Glutamatergic neuron (in vitro differentiated cells): ENCODE measurements around the gene PCDHGA9. TPM values are rescaled to one million over a fixed set of nuclear protein-coding genes. Genes with fewer than 3 reads are reported as not detected.
"Not testable (repeated sequence)": the region's sequence is repeated elsewhere in the genome, so short reads cannot be mapped to it uniquely, and the experiment has no call there.

Source experiments
- DNase-seq: peaks from one replicate; pipeline ENCODE4 v3.0.0; 2022
- H3K27ac Mint-ChIP-seq: one replicate; pipeline ENCODE4 v1.8.0; 2020; ENCODE audit warnings: mild to moderate bottlenecking, mixed read lengths, inconsistent platforms; ENCODE audit not compliant: unreplicated experiment
- H3K27me3 Mint-ChIP-seq: one replicate; pipeline ENCODE4 v1.8.0; 2020; ENCODE audit warnings: mild to moderate bottlenecking, moderate library complexity, mixed read lengths, inconsistent platforms; ENCODE audit not compliant: unreplicated experiment
- H3K36me3 Mint-ChIP-seq: one replicate; pipeline ENCODE4 v1.8.0; 2020; ENCODE audit warnings: mild to moderate bottlenecking, mixed read lengths, inconsistent platforms; ENCODE audit not compliant: unreplicated experiment
- H3K4me1 Mint-ChIP-seq: one replicate; pipeline ENCODE4 v1.8.0; 2020; ENCODE audit warnings: mild to moderate bottlenecking, low read depth, mixed read lengths, inconsistent platforms; ENCODE audit not compliant: unreplicated experiment
- H3K4me3 Mint-ChIP-seq: one replicate; pipeline ENCODE4 v1.8.0; 2020; ENCODE audit warnings: mild to moderate bottlenecking, mixed read lengths, inconsistent platforms; ENCODE audit not compliant: unreplicated experiment
- H3K9me3 Mint-ChIP-seq: one replicate; pipeline ENCODE4 v1.8.0; 2020; ENCODE audit warnings: mild to moderate bottlenecking, moderate library complexity, mixed read lengths, inconsistent platforms; ENCODE audit not compliant: unreplicated experiment
- CTCF ChIP-seq: fragments of 200-600 bp; sonication (generic); IDR thresholded peaks from one replicate; pipeline ENCODE4 v1.5.0; 2021; ENCODE audit not compliant: partially characterized antibody, unreplicated experiment
- total RNA-seq: library from RNA; stranded (reverse); fragmentation: NEBNext Ultra II Directional; extraction: Animal tissue kit (Norgen Biotek cat#: 25700); gene quantifications from one replicate; pipeline ENCODE4 v1.2.1, GENCODE V29; 2021; ENCODE audit not compliant: unreplicated experiment

The PCDHGA9 gene
- total RNA-seq, 1 donor from 2014 or later = 5.5 TPM

- Mint-ChIP-seq H3K36me3 (peaks cover 66% of the 10 kb centered on the region), H3K4me3 (peak within 1 kb of the TSS; percentile 80), H3K27me3 (peaks cover 26% of the 10 kb centered on the region), H3K4me1 (peaks cover 3% of the 10 kb centered on the region), H3K9me3 (peaks cover 60% of the 10 kb centered on the region), H3K27ac (peak within 1 kb of the TSS; percentile 55)
- DNase-seq = peak; percentile 40
- TF ChIP-seq CTCF = peak; percentile 35
These were observed 10.4 kb downstream of the PCDHGA9 start, which contains the start of gene PCDHGA10 for GRCh38 chr5:141412854-141413539. Gene PCDHGA10 (plus strand): TSS chr5:141412987. CDS start chr5:141413176, 189 bp downstream.

- no peak for TF ChIP-seq CTCF
- Mint-ChIP-seq H3K27ac (peak overlapping the region; percentile 55), H3K36me3 (peaks cover 66% of the 10 kb centered on the region), H3K4me3 (peak overlapping the region; percentile 80), H3K27me3 (peaks cover 29% of the 10 kb centered on the region), H3K9me3 (peaks cover 60% of the 10 kb centered on the region), H3K4me1 (peaks cover 3% of the 10 kb centered on the region)
- no peak for DNase-seq
These were observed 11.0 kb downstream of the PCDHGA9 start for GRCh38 chr5:141413540-141414069.

- Mint-ChIP-seq H3K27me3 (peaks cover 26% of the 10 kb centered on the region), H3K36me3 (peaks cover 65% of the 10 kb centered on the region), H3K9me3 (peaks cover 58% of the 10 kb centered on the region)
- not testable (repeated sequence) for H3K27ac Mint-ChIP-seq, H3K4me1 Mint-ChIP-seq, DNase-seq, H3K4me3 Mint-ChIP-seq
These were observed 12.1 kb downstream of the PCDHGA9 start for GRCh38 chr5:141414548-141415274.

GRCh38 chr5:141415275-141415618 lies 12.7 kb downstream of the PCDHGA9 start:
- peaks cover 67% of the 10 kb centered on the region for H3K36me3 Mint-ChIP-seq
- not testable (repeated sequence) for DNase-seq, H3K4me3 Mint-ChIP-seq, H3K27ac Mint-ChIP-seq, H3K4me1 Mint-ChIP-seq
- peaks cover 27% of the 10 kb centered on the region for H3K27me3 Mint-ChIP-seq
- peaks cover 60% of the 10 kb centered on the region for H3K9me3 Mint-ChIP-seq

GRCh38 chr5:141417494-141418172 lies 15.1 kb downstream of the PCDHGA9 start, which contains the start of gene PCDHGB7:
Gene PCDHGB7 (plus strand): TSS chr5:141417677. CDS start chr5:141417860, 183 bp downstream.
- Mint-ChIP-seq H3K36me3 (peaks cover 81% of the 10 kb centered on the region), H3K27me3 (peaks cover 30% of the 10 kb centered on the region), H3K9me3 (peaks cover 69% of the 10 kb centered on the region), H3K4me3 (peak within 1 kb of the TSS; percentile 92), H3K27ac (peak within 1 kb of the TSS; percentile 94)
- DNase-seq = peak; percentile 74
- TF ChIP-seq CTCF = peak; percentile 53
- not testable (repeated sequence) for H3K4me1 Mint-ChIP-seq
